Urinary bladder (tissue), 4 donors: ENCODE measurements around the gene XYLT2. TPM values are rescaled to one million over a fixed set of nuclear protein-coding genes. Genes with fewer than 3 reads are reported as not detected.
A peak's percentile ranks its signal among the peaks of the same experiment; 100 is the strongest.

Experiments
- DNase-seq: peaks from one replicate; pipeline ENCODE4 v3.0.0-alpha.2; 2015; ENCODE audit errors: extremely low spot score
- H3K27ac ChIP-seq: one replicate; pipeline ENCODE4 v1.5.1; 2013; ENCODE audit warnings: low read depth, mild to moderate bottlenecking, moderate library complexity
- H3K36me3 ChIP-seq: one replicate; pipeline ENCODE4 v1.6.1; 2013; ENCODE audit warnings: mild to moderate bottlenecking, moderate library complexity; ENCODE audit not compliant: insufficient read depth
- H3K4me1 ChIP-seq: one replicate; pipeline ENCODE4 v1.6.1; 2013; ENCODE audit warnings: mild to moderate bottlenecking, moderate library complexity; ENCODE audit not compliant: insufficient read depth
- H3K4me3 ChIP-seq: one replicate; pipeline ENCODE4 v1.5.1; 2013; ENCODE audit warnings: low read depth, low read length
- WGBS: extraction: QIAGEN DNeasy Blood & Tissue Kit; methylation state at CpG from one replicate; pipeline ENCODE4 v1.1.7; 2013; 5-methylcytosine and 5-hydroxymethylcytosine counted together
- polyA plus RNA-seq: library from polyadenylated mRNA; stranded (reverse); fragments of 200-250 nt; gene quantifications from one replicate; pipeline ENCODE4 v1.2.3, GENCODE V29; 2013
- total RNA-seq: library from RNA; depleted of rRNA; stranded (reverse); fragments of >200 nt; gene quantifications from one replicate; pipeline ENCODE4 v1.2.3, GENCODE V29; 2014
- donor health status: healthy with polysubstance abuse.
- donor health status: healthy.

The XYLT2 gene
- total and polyA plus RNA-seq, 2 donors = 17.6 to 27.8 TPM

DNA sequence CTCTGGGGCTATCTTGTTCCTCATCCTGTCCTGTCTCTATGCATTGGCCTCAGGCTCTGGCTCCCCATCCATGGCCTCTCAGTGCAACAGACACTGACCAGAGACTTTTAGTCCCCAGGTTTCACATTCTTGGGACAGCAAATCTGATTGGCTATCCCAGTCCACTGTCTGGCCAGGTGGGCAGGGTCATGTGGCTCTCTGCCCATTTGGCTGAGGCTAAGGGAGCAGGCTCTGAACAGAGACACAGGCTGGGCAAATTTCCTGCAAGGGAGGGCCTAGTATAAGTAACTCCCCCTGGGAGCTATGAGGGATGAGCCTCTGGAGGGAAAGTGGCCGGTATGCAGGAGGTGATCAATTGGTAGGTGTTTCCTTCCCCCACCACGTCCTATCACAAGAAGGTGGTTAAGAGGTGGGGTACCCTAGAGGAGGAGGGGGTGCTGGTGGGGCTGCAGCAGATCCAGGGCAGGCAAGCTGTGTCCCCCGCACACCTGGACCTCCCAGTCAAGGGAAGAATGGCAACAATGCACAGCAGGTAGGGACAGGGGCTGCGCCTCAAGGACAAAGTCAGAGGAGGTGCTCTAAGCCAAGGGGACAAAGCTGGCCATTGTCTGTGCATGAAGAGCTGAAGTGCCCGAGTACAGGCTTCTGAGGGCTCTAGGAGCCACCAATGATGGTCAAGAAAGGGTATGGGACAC is 13.2 kb downstream of the XYLT2 start:
- no peaks in the 10 kb centered on the region for H3K4me1 ChIP-seq
- H3K27ac ChIP-seq = no peak overlapping the region
- H3K4me3 ChIP-seq = no peak overlapping the region
- DNase-seq = no peak
- WGBS = 78% methylated on average over 5 of the region's 5 CpGs
- H3K36me3 ChIP-seq = no peaks in the 10 kb centered on the region

DNA sequence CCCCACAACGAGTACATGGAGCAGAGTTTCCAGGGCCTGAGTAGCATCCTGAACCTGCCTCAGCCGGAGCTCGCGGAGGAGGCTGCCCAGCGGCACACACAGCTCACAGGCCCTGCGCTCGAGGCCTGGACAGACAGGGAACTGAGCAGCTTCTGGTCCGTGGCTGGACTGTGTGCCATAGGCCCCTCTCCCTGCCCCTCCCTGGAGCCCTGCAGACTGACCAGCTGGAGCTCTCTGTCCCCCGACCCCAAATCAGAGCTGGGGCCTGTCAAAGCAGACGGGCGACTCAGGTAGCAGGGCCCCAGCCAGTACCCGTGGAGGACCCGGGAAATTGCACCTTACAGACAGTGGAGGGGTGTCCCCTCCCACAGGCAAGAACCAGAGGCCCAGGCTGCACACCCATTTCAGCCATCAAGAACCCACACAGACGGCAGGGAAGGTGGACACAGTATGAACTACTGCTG is 14.1 kb downstream of the XYLT2 start:
- H3K4me3 ChIP-seq = no peak overlapping the region
- H3K36me3 ChIP-seq = no peaks in the 10 kb centered on the region
- DNase-seq = no peak
- 83% methylated on average over 14 of the region's 14 CpGs for WGBS
- H3K27ac ChIP-seq = no peak overlapping the region
- no peaks in the 10 kb centered on the region for H3K4me1 ChIP-seq

DNA sequence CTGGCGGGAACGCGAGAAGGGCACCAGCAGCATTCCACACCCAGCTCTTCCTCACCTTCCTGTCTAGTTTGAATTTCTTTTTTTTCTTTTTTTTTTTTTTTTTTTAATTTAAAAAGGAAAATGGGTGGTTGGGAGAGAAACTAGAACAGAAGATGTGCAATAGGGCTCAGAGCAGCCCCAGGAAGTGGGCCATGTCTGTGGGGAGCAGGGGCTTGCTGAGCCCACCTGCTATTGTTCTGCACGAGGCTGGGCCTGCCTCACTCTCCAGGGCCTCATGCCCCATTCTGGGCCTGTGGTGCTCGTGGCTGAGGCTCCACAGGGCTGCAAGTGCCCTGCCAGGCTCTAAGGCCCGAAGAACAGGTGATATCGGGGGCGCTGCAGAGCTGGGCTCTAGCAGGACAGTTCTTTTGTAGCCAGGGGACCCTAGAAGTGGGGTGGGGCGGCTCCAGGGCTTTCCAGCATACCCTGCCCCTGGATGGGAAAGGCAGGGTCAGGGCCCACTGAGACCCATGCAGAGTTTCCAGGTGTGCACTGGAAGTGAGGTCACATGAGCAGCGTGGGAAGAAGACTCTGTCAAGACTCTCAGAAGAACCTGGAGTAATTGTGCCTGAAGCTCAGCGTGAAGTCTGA is 14.7 kb downstream of the XYLT2 start:
- WGBS = 86% methylated on average over 11 of the region's 11 CpGs
- DNase-seq = no peak
- Histone ChIP-seq H3K4me1 (no peaks in the 10 kb centered on the region), H3K36me3 (no peaks in the 10 kb centered on the region), H3K4me3 (no peak overlapping the region), H3K27ac (no peak overlapping the region)

DNA sequence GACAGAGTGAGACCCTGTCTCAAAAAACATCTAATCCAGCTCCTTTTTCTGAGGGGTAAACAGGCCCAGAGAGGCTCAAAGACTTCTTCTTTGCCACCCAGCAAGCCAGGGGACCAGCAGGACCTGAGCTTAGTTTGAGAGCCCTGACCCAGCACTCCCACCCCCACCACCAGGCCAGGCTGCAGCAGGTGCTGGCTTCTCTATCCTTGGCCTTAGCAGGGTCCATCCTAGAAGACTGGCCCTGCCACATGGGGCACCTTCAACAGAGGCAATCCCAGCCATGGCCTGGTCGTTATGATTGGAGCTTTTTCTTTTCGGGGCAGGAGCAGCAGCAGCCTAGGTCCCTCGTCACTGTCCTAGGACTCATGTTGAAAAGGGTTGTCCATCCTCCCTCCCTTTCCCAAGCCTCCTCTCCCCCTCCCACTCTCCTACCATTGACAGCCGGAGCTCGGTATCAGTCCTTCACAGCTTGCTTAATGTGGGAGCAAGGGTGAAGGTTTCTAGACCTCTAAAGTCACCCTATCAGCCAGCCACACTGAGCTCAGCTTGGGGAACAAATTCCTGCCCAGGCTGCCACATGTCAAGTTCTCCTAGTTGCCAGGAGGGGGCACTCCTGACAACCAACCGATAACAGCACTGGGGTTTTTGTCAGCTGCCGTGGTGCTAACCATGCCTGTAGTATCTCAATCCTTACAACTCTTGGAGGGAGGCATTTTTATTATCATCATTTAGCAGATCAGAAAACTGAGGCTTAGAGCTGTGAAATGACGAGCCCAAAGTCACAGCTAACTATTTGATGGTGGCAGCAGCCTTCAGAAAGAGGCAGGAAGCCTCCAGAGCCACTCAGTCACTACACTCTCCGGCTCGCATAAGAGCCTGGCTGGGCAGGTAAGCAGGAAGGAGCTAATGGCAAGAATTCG is 15.9 kb downstream of the XYLT2 start:
- Histone ChIP-seq H3K4me3 (no peak overlapping the region), H3K36me3 (no peaks in the 10 kb centered on the region), H3K4me1 (no peaks in the 10 kb centered on the region), H3K27ac (no peak overlapping the region)
- DNase-seq = no peak
- WGBS = 34% methylated on average over 11 of the region's 11 CpGs

DNA sequence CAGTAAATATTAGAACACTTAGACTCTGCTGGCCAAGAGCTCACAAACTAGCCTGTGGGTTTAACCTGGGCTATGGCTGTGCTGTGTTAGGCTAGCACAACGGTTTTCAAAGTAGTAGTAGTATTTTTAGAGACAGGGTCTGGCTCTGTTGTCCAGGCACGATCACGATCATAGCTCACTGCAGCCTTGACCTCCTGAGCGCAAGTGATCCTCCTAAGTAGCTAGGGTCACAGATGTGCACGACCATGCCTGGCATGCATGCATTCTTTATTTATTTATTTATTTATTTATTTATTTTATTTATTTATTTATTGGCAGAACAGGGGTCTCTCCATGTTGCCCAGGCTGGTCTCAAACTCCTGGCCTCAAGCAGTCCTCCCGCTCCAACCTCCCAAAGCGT is 16.7 kb downstream of the XYLT2 start:
- WGBS = 73% methylated on average over 7 of the region's 7 CpGs
- Histone ChIP-seq H3K4me1 (no peaks in the 10 kb centered on the region), H3K36me3 (peaks cover 2% of the 10 kb centered on the region), H3K4me3 (no peak overlapping the region), H3K27ac (no peak overlapping the region)
- no peak for DNase-seq

DNA sequence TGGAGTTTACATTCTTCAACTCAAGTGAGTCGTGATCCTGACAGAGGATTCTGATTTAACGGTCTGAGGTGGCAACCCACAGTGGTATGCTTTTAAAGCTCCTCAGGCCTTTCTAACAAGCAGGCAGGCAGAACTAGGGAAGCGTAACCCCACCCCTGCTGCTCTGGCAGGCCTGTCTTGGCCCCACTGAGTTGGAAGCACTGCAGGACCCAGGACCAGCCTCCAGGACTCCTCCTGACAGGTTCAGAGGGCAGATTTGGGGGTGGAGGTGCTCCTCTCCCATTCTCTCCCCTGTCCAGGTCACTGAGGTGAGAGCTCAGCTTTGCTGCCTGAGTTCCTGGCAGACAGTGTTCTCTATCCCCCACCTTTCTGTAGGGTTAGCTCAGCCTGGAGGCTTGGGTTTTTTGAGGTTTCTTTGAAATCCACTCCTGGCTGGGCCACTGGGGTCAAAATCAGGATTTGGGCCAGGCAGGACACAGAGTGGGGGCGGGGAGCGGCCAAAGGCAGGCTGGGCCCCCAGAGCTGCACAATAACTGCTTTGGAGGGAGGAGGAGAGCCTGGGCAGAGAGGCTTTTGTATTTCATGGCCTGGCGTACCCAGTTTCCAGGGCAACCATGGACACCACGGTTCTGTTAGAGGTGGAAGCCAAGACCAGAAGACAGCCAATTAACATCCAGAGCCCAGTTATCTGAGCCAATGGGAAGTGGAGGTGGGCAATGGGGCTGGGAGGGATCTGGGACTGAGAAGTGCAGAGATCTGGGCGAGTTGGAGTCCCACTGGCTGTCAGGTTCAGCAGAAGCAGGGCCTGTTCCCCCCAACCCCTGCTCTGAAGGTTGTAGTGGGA is 17.5 kb downstream of the XYLT2 start:
- Histone ChIP-seq H3K36me3 (peaks cover 2% of the 10 kb centered on the region), H3K4me3 (no peak overlapping the region), H3K4me1 (no peaks in the 10 kb centered on the region), H3K27ac (no peak overlapping the region)
- 40% methylated on average over 8 of the region's 8 CpGs for WGBS
- peak; percentile 40 for DNase-seq

DNA sequence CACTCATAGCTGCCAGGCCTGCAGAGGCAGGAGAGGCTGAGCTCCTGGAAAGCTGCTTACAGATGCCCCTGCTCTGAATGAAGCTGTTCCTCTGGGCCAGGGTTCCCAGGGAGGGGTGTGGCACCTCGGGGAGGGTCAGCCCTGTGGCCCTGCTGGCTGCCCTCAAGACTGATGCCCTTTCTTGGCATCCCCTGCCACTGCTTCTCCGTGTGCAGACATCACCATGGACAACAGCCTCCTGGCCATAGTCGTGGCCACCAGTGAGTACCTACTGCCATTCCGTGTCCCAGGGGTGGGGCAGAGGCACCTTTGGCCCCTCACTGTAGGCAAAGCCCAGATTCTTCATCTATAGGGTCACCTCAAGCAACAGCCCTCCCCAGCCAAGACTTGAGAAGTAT is 18.1 kb downstream of the XYLT2 start:
- H3K4me3 ChIP-seq = no peak overlapping the region
- no peak overlapping the region for H3K27ac ChIP-seq
- no peak for DNase-seq
- H3K4me1 ChIP-seq = no peaks in the 10 kb centered on the region
- peaks cover 2% of the 10 kb centered on the region for H3K36me3 ChIP-seq
- WGBS = 55% methylated on average over 4 of the region's 4 CpGs

DNA sequence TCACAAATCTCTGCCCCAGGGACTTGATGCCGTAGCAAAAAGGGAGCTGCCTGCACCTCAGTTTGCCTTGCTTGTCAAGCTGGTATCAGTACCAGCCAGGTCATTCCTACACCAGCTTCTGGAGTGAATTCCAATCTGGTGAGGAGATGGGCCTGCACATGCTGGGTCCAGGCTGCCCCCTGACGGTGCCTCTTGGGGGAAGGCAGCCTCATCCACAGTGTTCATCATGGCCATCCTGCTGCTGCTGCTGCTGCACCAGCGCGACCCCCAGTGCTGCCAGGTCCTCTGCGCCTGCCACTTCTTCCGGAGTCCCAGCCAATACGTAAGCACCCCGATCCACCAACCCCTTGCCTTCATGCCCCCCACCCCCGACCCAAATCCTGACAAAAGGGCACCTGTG is 18.8 kb downstream of the XYLT2 start:
- Histone ChIP-seq H3K4me1 (no peaks in the 10 kb centered on the region), H3K4me3 (no peak overlapping the region), H3K36me3 (peaks cover 2% of the 10 kb centered on the region), H3K27ac (no peak overlapping the region)
- DNase-seq = no peak
- 67% methylated on average over 9 of the region's 9 CpGs for WGBS

DNA sequence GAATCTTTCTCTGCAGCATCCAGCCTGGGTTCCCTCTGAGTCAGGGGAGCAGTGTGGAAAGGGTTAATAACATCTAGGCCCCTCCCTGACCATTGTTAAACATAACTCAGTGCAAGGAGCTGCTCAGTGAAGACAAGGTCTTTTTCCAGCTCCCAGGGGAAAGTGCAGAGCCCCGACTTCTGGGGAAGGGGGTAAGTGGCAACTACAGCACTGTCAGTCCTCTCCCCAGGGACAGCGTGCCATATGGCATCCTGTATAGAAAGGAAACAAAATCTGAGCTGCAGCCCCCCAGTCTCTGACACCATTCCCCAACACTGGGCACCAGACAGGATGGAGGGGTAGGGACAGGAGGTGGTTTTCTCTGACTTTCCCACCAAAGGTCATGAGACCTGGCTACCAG is 19.2 kb downstream of the XYLT2 start:
- Histone ChIP-seq H3K4me3 (no peak overlapping the region), H3K4me1 (no peaks in the 10 kb centered on the region), H3K36me3 (peaks cover 2% of the 10 kb centered on the region), H3K27ac (no peak overlapping the region)
- DNase-seq = no peak
- 61% methylated on average over 2 of the region's 2 CpGs for WGBS

DNA sequence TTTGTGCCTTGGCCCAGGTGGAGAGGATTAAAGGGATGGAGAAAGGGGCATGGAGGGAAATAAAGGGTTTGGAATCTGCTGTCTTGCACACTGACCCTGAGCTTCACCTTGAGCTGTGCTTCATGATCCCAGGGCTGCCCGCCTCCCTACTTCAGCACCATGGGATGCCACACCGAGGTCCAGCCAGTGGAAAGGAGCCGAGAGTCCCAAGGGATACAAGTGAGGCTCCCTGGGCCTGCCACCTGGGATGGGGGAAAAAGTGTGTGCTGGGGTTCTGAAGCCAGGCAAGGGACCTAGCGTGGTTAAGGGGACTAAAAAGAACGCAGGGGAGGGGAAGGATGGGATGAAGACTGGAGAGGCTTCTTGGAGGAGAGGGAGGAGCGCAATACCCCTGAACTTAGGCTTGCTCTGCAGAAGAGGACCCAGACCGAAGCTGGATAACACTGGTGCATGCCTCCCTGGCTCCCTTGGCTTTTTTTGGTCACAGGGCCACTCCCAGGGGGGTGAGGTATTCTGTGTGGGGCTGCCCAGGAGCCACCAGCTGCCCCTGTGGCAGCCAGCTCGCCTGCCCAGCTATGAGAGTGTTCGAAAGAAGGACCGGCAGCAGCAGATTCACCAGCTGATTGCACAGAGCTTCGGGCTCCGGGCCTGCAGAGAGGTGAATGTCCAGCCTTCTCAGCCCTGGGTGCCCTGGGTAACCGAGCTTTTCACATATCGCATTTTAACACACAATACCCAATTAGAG is 19.9 kb downstream of the XYLT2 start:
- Histone ChIP-seq H3K4me1 (no peaks in the 10 kb centered on the region), H3K27ac (no peak overlapping the region), H3K4me3 (no peak overlapping the region), H3K36me3 (peaks cover 2% of the 10 kb centered on the region)
- WGBS = 89% methylated on average over 14 of the region's 14 CpGs
- DNase-seq = no peak

DNA sequence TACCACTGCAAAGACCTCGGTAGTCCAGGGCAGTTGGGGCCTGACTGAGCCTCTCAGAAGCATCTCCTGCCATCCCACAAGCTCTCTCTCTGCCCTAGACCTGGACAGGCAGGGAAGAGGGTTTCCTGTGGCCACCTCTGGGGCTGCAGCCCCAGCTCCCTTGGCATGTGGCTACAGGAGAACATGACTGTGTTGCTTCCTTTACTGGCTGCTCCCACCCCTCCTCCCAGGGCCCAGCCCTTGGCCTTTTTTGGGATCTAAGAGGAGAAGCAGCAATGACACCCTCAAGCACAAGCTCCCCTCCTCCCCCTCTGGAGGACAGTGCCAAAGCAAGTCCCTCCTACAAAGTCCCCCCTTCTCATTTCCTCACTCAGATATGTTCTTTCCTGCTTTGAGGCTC is 21.5 kb downstream of the XYLT2 start:
- peaks cover 3% of the 10 kb centered on the region for H3K4me1 ChIP-seq
- H3K4me3 ChIP-seq = no peak overlapping the region
- DNase-seq = no peak
- 88% methylated on average over 1 of the region's 1 CpG for WGBS
- peaks cover 2% of the 10 kb centered on the region for H3K36me3 ChIP-seq
- H3K27ac ChIP-seq = no peak overlapping the region

DNA sequence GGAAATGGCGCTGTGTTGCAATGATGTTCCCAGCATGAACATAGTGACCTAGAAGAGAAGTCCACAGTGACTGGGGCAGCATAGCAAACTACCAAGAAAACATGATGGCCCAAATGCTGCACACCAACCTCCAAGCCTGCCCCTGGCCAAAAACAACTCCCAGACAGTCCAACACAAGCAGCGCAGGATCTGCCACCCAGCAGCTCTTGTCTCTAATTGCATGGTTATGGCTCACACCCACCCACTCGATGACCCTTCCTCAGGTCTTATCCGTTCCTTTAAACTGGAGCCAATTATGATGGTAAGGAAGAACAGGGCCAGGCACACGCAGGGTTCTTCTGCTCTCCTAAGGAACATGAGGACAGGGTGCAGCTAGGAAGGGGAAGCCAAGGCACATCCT is 24.1 kb downstream of the XYLT2 start:
- Histone ChIP-seq H3K4me3 (no peak overlapping the region), H3K27ac (no peak overlapping the region), H3K4me1 (peaks cover 3% of the 10 kb centered on the region), H3K36me3 (peaks cover 2% of the 10 kb centered on the region)
- no peak for DNase-seq
- 95% methylated on average over 5 of the region's 5 CpGs for WGBS
